Activated CD8-positive, alpha-beta memory T cell treated with anti-CD3 and anti-CD28 coated beads, Interleukin-2, amount 50 U/mL, for 4 hours (primary cell): ENCODE data around the gene KIRREL3.

Experiments
- DNase-seq: peaks from one replicate; pipeline ENCODE4 v3.0.0-alpha.2; 2020

The KIRREL3 gene

GRCh38 chr11:127000291-127000968 is at the start of gene KIRREL3:
Gene KIRREL3 (minus strand): TSS chr11:127000770.
- no peak for DNase-seq

DNA sequence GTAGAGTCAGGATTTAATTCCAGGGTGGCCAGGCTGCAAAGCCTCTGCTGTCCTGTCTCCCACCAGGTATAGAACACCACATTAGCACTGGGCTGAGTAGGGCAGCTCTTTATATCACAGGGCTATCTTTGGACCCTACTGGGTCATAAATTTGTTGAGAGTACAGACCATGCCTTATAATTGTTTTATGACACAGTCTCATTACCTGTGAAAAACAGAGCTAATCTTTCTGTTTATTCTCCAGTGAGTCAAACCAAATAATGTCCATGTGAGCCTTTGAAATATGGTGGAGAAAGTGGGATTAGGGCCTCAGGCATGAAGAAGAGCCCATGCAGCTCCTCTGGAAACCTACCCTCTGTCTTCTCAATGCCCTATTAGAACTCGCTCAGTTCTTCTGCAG is 49.6 kb upstream of the KIRREL3 start:
- no peak for DNase-seq

- DNase-seq = no peak
Measured at GRCh38 chr11:127049486-127049885, 48.9 kb upstream of the KIRREL3 start.

GRCh38 chr11:127044535-127044934 is 44.0 kb upstream of the KIRREL3 start:
- DNase-seq = no peak

DNA sequence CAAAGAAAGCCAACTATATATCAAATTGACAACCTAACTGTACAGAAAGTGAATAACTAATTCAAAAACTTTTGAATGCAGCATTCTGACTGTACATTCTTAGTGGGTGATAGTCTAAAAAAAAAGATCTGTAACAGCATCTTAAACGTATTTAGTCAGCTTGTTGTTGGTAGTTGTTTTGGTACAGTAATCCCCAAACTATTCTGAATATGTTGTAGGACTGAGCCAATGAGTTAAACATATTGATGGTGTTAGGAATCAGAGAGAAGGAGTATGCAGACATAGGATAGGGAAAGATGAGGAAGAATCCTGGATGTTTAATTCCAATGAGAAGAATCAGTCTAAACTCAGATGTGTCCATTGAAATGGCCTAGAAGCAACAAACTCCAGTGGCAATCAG is 41.9 kb upstream of the KIRREL3 start:
- no peak for DNase-seq

- no peak for DNase-seq
Measured at GRCh38 chr11:127039591-127039990, 39.0 kb upstream of the KIRREL3 start.

DNA sequence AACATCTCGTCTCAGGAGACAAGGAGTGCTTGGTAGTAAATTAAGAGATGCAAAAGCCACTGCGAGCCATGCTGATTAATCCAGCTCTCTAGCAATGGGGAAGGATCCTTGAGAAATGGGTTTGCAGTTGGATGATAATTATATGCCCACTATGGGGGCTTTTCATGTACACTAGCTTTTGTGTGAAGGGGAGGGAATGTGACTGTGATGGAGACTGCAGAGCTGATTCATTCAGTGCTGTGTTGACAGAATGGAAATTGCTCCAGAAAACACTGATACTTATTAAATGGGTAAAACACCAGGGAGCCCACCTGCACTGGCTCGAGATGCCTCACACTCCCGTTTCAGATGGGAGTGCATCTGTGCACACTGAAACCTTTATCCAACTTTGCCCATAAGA is 37.0 kb upstream of the KIRREL3 start:
- no peak for DNase-seq

DNA sequence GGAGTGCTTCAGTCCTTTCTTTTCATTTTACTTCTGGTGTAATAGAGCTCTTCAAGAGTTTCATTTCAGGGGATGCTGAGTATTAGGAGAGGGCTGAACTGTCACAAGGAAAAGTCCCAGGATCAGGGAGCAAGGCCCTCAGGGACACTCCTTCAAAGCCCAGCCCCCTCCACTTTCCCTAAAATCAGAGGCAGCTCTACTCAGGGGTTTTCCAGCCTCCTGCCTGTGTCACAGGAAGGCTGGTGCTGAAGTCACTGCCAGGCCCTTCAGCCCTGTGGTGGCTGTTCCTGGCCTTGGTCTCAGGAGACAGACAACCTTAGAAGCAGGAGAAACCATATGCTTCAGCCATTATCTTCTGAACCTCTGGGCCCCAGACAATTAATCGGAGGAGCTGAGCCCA is 36.4 kb upstream of the KIRREL3 start:
- DNase-seq = no peak

DNA sequence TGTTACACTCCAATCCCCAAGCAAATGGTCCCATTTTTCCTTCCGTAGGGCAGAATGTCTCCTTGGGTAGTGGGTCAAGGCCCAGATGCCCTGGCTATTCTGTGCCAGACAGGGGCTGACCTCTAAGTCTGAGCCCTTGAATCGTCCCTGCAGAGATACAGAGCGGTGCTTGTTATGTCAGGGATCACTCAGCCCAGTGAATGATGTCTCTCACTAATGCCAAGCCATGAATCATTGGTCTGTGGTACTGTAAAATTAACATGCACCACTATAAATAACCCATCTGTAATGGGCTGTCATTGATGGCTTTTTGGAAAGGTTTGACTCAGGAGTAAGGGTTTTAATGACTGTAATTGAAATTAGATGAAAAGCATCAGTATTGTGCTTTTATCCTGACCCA is 35.3 kb upstream of the KIRREL3 start:
- no peak for DNase-seq

DNA sequence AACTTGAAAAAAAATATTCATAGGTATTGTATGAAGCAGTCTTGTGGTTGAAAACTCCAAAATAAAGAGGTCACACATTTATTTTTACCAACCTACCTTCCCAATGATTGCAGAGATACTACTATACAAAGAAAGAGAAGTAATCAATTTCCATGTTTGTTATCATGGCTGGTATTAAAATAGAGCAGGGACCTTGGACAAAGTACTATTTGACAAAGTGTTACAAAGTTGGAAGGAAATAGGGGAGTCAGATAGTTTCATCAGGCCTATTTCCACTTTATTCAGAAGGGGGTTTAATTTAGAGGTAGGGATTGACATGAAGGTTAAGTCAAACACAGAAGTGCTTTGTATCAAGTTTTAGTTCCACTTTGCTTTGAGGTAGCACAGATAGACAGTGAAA is 34.4 kb upstream of the KIRREL3 start:
- no peak for DNase-seq

DNA sequence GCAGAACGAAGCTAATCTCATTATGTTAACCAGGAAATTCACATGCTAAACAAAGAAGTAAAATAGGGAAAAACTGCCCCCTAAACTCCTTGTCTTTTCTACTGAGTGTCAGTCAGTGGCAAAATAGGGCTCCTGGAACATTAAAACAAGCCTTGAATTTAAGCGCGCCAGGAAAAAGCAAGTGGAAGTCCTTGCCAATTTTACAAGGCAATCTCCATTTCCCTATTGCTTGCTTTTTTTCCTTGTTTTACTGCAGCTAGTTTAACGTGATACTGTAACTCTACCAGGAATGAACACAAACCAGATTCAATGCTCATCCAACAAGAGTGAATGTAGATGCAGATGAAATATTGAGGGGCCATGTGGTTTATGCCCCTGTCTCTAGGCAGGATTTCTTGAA is 28.1 kb upstream of the KIRREL3 start:
- no peak for DNase-seq

DNA sequence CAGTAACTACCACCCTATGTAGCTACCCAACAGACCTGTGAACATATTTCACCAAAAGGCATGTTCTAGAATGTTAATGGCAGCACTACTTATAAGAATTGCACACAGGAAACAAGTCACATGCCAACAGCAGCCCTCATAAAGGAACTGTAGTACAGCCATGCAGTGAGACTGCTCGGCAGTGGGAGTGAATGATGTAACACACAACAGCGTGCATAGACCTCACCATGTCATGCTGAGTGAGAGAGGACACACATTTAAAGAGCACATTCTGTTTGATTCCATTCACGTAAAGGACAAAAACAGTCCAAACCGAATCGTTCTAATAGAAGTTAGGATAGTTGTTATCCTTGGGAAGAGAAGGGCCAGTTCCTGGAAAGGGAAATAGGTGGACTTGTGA is 27.2 kb upstream of the KIRREL3 start:
- DNase-seq = no peak

DNA sequence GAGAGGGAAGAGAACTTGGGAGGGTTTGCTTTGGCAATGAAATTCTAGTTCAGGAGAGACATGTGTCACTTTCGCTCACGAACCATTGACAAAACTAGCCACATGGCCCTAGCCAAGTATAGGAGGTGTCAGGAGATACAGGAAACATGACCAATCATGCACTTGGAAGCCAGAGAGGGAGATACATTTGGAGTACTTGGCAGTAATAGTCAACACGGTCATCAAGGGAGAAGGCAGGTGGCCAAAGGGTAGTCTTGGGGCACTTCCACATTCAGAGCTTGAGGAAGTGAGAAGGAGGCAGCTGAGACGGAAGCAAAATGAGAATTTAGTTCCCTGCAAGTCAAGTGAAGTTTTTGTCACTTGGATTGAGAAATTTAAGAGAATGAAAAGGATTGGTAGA is 26.4 kb upstream of the KIRREL3 start:
- no peak for DNase-seq

DNA sequence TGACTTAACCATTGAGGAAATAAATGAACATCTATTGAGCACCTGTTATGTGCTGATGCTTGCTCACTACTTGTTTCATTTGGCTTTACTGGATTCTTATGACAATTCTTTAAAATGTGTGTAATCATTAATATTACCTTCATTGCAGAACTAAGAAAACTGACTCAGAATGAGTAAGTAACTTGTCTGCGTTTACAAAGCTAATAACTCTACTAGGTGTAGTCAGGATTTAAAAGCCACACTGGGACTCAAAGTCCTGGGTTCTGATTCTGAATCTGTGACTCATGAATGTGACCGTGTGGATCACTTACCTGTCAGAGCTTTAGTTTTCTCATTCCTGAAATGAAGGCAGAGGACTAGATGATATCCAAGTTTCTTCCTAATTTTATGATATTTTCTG is 23.4 kb upstream of the KIRREL3 start:
- DNase-seq = no peak

- no peak for DNase-seq
Measured at GRCh38 chr11:127018683-127019279, 18.2 kb upstream of the KIRREL3 start.

GRCh38 chr11:127017482-127017881 is 16.9 kb upstream of the KIRREL3 start:
- no peak for DNase-seq

GRCh38 chr11:127013550-127013949 is 13.0 kb upstream of the KIRREL3 start:
- DNase-seq = no peak

DNA sequence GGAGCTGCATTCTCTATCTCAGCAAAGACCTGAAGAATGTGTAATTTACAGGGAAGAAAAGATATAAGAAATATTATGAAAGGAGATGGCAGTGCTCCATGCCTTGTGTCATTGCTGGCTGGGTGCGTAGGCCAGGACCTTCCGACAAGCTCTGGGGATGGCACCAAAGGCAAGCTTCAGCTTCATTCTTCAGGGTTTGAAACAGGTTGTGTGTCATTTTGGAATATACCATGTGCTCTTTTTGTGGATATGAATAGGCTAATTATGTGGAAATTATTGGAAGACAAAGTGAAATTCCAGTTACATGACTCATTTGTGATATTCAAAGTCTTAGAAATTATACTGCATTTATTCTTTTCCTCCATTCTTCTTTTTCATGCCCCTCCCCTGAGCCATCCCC is 5.7 kb upstream of the KIRREL3 start:
- DNase-seq = no peak

DNA sequence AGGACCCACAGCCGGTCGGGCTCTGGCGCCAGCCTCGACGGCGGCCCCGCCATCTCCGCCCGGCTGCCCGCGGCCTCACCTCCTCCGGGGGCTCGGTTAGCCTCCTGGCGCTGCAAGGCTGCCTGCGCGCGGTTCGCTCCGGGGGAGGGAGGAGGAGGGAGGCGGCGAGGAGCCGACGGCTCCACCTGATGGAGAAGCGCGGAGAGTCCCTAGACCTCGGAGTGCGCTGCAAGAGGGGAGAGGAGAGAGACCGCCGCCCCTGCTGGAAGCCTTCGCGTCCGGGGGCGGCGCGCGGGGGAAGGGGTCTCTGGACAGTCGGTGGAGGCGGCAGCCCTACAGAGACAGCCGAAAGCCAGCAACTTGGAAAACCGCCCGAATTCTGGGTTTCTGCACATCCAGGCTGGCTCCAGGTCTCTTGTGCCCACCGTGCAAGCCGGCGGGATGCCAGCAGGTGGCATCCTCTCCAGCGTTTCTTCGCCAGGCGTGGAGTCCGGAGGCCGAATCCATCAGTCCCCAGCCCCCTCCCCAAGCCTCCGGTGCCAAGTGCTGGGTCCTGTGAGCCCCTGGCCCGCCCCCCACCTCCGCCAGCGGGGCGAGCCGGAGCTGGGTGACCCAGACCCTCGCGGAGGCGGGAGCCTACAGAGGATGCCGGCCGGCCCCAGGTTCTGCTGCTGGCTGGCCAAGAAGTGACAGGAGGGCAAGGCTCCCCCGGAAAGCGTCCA is 2.9 kb upstream of the KIRREL3 start:
- no peak for DNase-seq

GRCh38 chr11:127002669-127003259 is 2.2 kb upstream of the KIRREL3 start:
- no peak for DNase-seq

DNA sequence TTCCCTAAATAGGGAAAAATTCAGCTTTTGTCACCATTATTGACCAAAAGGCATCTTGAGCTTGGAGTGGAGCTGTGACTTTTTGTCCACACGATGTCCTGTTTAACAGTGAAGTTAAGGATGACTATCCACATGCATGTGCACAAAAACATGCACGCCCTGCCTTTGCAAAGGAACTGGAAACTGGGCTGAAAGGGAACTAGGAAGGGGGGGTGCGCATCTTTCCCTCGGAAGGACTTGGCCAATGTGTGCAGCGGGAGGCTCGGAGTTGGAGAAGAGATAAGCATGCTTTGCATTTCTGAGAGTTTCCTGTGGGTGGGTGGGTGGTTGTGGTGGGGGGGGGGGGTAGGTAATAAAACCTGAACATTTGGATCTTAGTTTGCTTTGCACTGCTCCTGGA is 411 bp upstream of the KIRREL3 start:
- no peak for DNase-seq

- no peak for DNase-seq
Measured at GRCh38 chr11:126999366-126999765, 1.2 kb downstream of the KIRREL3 start.

- DNase-seq = no peak
Measured at GRCh38 chr11:126997641-126998040, 2.9 kb downstream of the KIRREL3 start.

DNA sequence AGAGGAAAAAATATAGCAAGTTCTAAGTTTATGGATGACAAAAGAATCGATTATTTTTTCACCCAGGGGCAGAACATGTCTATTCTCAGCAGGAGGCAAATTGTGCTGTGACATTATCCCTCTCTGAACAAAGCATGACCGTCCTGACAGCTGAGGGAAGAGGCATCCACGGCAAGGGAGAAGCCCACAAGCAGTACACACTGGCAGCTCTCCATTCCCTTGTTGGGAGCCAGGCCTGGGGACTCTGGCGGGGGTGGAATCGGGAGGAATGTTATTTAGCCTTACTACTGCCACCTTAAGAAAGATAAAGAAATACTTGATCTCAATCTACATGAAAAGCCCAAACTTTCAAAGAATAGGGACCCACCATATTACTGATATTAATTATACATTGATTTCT is 3.4 kb downstream of the KIRREL3 start:
- DNase-seq = no peak
